Measurements from ENCODE around the gene ASB13.

The ASB13 gene

GRCh38 chr10:5669604-5670003 lies 3.2 kb upstream of the ASB13 start:
- no peak for DNase-seq

DNA sequence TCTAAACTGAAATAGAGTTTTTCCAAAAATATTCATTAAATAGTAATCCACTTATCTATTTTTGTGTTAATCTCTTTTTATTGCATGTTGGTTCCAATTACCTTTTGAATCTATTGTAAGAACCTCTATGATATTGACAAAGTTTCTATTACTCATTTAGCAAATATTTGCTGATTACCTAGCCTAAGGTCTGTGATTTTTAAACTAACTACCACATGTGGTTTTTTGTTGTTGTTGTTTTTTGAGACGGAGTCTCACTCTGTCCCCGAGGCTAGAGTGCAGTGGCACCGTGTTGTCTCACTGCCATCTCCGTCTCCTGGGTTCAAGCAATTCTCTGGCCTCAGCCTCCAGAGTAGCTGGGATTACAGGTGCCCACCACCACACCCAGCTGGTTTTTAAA lies 2.0 kb upstream of the ASB13 start:
- no peak for DNase-seq

DNA sequence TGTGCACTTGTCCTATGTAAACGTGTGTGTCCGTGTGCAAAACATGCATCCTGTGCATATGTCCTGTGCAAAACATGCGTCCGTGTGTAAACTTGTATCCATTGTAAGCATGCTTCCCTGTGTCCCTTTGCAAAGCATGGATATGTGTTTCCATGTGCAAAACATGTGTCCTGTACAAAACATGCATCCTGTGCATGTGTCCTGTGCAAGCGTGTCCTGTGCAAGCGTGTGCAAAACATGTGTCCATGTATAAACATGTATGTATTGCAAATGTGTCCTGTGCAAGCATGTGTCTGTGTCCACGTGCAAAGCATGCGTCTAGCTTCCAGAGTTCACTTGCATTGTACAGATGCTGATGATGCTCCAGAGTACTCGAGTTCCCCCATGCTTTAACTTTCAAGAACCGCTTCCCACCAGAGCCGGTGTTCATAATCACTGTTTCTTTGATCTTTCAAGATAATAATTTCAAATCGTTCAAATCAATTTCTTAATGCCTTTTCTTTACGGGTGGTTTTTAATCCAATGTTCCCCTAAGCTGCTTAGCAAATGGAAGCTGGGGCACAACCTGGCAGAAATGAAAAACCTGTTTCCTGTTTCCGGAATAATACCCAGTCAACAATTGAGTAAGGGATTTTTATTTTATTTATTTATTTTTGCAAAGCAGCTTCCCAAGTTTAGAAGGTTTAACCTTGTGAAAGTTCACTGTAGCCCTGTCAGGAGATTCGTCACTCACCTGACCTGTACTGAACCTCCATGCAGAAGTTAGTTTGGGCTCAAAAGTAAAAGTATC lies 641 bp upstream of the ASB13 start:
- no peak for DNase-seq

GRCh38 chr10:5665373-5666007 lies 905 bp downstream of the ASB13 start:
- no peak for DNase-seq

DNA sequence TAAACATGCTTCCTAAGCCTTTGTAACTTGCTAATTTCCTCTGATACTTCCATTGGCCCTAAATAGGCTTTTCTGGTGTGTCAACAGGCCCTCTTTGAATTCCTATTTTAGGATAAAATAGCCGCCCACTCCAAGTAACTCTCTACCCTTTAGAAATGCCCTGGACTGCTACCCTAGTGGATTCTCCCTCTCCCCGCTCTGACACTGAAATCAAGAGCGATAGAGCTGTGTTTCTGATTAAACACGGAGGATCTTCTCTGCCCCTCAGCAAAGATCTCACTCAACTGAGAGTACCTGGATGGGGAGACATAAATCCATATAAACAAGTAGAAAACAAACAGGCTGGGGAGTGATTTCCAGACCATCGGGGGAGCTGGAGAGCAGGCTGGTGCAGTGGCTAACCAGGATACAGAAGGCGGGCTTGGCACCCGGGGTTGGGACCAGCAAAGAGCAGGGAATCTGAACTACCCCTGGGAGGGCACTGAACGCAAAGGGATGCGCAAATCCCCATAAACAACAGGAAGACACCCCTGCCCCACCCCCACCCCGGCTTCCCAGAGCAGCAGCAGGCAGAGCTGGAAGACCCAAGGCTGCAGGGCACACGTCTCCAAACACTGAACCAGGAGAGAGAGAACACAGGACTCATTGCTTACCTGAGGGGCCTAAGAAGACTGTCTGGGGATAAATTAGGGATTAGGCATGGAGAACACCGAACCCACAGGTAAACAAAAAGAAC lies 2.5 kb downstream of the ASB13 start:
- no peak for DNase-seq

DNA sequence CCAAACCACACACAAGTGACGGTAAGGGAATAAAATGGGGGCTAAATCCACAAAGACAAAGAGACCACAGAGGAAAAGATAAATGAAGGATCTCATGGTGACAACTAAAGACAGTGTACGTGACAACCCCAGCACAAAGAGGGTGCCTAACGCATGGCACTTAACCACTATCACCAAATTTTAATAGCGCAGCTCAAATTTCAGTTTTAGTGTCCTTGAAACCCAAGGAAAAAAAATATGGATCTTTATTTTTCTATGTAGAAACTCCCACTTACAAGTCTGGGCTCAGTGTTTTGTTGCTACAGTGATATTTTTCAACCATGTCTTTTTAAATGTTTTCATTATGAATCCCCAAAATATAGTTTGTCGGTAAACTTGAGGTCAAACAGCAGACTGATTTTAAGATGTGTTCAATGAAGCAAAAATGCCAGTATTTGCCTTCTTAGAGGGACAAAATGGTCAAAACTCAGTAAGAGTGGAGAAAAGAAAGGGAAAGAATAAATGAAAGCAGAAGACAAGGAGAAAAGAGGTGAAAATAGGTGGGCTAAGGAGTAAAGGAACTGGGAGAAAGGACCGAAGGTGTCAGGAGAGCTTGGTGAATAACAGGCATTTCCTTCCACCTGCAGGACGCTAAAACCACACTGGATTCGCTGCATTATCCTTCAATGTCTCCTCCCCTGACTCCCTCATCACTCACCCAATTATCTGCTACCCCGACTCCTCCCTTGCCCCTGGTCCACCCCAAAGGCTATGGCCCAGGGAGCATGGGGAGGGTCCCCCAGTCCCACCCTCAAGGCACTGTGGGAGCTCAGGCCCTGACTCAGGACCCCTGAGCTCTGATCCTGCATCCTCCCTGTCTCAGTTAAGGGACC lies 3.5 kb downstream of the ASB13 start:
- no peak for DNase-seq

DNA sequence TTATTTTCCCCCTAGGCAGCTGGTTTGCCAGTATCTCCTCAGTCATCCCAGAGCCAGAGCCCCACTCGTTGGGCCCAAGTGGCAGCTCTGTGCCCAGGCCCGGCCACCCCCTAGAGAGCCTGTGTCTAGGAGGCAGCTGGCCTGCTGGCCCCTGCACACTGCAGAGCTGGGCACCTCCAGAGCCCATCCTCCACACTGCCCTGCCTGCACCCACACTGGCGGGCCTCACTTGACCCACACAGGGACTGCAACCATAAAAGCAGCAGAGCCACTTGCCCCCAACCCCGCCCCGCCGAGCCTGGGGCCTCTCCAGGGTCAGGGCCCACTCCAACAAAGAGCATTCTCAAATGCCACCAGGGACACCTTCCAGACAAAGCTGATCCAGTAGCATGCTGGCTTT lies 5.4 kb downstream of the ASB13 start:
- no peak for DNase-seq

- DNase-seq: peak; percentile 34
These were observed 6.5 kb downstream of the ASB13 start for GRCh38 chr10:5659702-5660528.

GRCh38 chr10:5658871-5659618 lies 7.3 kb downstream of the ASB13 start:
- DNase-seq: no peak

GRCh38 chr10:5656737-5657579 lies 9.4 kb downstream of the ASB13 start:
- DNase-seq: no peak

GRCh38 chr10:5655121-5655520 lies 11.3 kb downstream of the ASB13 start:
- peak; percentile 14 for DNase-seq

- no peak for DNase-seq
These were observed 12.1 kb downstream of the ASB13 start for GRCh38 chr10:5654218-5654755.

DNA sequence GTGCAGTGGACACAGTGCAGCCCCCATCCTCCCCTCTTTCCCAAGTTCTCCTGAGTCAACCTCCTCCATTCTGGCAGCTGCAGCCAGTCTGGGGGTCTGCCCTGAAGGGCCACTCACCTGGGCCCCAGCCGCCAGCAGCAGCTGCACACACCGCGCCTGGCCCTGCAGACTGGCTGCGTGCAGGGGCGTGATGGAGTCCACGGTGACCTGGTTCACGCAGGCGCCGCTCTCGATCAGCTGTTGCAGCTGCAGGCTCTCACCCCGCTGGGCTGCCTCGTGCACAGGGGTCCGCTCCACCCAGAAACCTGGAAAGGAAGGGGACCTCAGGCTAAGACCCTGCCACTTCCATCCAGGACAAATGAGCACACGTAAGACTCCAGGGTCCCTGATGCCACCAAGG lies 13.6 kb downstream of the ASB13 start:
- DNase-seq: no peak

DNA sequence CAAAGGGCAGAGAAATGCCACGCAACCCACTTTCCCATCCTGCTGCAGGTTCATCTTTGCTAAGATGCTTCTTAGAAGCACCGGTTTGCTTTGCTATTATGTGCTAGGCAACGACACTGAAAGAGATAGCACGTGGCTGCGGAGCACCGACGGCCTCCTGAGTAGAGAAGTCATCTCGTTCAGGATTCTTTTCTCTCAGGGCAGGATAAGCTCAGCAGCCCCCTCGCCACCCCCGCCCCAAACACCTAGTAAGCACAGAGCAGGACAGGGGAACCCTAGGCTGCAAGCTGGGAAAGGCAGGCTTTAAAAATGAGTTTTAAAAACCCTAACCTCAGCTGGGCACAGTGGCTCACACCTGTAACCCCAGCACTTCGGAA lies 15.0 kb downstream of the ASB13 start:
- no peak for DNase-seq

DNA sequence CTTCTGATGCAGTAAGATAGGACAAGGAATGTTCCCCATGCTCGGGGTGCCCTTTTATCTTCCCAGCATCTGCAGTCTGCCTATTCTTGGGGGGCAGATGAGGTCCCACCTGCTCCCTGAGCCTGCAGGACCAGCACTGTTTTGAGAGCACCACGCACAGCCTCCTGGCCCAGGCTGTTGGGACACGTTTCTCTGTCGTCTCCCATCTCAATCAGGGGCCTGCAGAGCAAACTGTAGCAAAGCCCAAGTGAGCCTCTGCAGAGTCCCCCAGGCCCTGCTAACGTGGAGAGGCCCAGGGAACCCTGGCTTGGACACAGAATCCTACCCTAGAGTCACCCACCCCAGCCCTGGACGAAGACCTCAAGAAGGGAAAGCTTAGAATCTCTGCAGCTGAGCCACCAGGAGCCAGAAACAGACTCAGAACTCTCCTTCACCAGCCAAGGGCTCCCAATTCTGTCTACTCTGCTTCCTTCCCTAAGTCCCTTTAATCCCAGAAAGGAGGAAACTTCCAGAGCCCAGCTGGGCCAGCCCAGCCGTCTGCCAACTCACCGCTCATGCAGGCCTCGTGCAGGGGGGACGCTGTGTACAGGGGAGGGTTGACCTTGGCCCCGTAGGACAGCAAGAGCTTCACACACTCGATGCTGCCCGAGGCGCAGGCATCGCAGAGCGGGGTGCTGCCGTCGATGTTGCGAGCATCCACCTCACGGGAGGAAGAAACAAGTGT lies 15.6 kb downstream of the ASB13 start:
- no peak for DNase-seq

DNA sequence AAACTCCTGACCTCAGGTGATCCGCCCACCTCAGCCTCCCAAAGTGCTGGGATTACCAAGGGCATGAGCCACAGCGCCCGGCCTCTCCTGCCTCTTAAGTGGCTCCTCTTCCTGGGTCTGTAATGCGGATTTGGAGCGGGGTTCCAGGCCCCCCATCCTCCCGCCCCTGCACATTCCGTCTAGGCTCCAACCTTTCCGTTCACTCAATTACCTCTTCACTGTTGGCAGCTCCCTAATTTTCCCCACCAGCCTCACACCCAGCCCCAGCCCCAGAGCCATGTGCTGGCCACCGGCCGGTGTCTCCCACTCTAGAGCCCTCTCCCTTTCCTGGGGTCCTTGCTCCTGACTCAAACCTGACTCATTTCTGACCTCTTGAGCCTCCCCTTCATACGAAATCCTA lies 16.6 kb downstream of the ASB13 start:
- DNase-seq: no peak

- no peak for DNase-seq
These were observed 17.6 kb downstream of the ASB13 start for GRCh38 chr10:5648494-5649457.

All from CD4-positive, alpha-beta T cell treated with Interleukin-17A for 4 hours (primary cell).